GM12878 (cell line): ENCODE data around the gene MAP7D2. TPM values are rescaled to one million over a fixed set of nuclear protein-coding genes. Genes with fewer than 3 reads are reported as not detected.

ENCODE experiments used
- ATAC-seq: fragments of 200-7000 bp; cut with Tn5 transposase; 3 replicates; pipeline ENCODE4 v1.9.1; 2020; ENCODE audit warnings: mild to moderate bottlenecking, moderate library complexity
- BruUV-seq: library from RNA; stranded (reverse); fragments of 400-500 nt; replicated peaks from 2 replicates; lab custom pipeline; 2021; lab: Mats Ljungman, UMichigan
- CTCF ChIA-PET: fragments of 300-600 bp; sonication (Branson Sonifier 250); formaldehyde crosslinking; extraction: SDS; loops from one replicate; lab custom pipeline; 2021; ENCODE audit warnings: inconsistent platforms; lab: Yijun Ruan, JAX
- POLR2A ChIA-PET: fragments of 350-600 bp; formaldehyde crosslinking; extraction: SDS; loops from one replicate; lab custom pipeline; 2021; ENCODE audit warnings: inconsistent platforms; lab: Charles Lee
- RAD21 ChIA-PET: fragments of 300-600 bp; sonication (Branson Sonifier 250); formaldehyde crosslinking; loops from one replicate; lab custom pipeline; 2023; ENCODE audit warnings: antibody characterized with exemption; ENCODE audit not compliant: unreplicated experiment; lab: Charles Lee
- SMC1A ChIA-PET: fragments of 300-600 bp; sonication (Branson Sonifier 250); formaldehyde crosslinking; loops from one replicate; lab custom pipeline; 2023; ENCODE audit not compliant: unreplicated experiment, uncharacterized antibody; lab: Charles Lee
- DNase-seq: peaks from one replicate; pipeline ENCODE4 v3.0.0-alpha.2; 2011; ENCODE audit warnings: low read depth, low spot score
- FAIRE-seq: peaks from 3 replicates; lab custom pipeline; 2011; peaks lifted over from hg19 to GRCh38; lab: Jason Lieb, UNC
- H2AFZ ChIP-seq: 2 replicates; pipeline ENCODE4 v1.6.0; 2011; ENCODE audit warnings: low read depth, low read length, control low read depth; ENCODE audit not compliant: control insufficient read depth
- H3K27ac ChIP-seq: 2 replicates; pipeline ENCODE4 v1.5.1; 2011; ENCODE audit warnings: control low read depth; ENCODE audit not compliant: control insufficient read depth, insufficient read depth
- H3K27me3 ChIP-seq, 2 experiments: replicated peaks in 1 of 2; 2 replicates each; pipeline versions ENCODE4 v1.6.0 to v1.6.1; 2011; ENCODE audit warnings: low read length in 1 of 2; ENCODE audit not compliant: control insufficient read depth in 2 of 2, insufficient read depth in 2 of 2
- H3K36me3 ChIP-seq, 2 experiments: 2 replicates each; pipeline ENCODE4 v1.5.1; 2011; ENCODE audit warnings: low read length in 1 of 2; ENCODE audit not compliant: control insufficient read depth in 2 of 2, insufficient read depth in 2 of 2
- H3K4me1 ChIP-seq: 2 replicates; pipeline ENCODE4 v1.6.1; 2011; ENCODE audit warnings: mild to moderate bottlenecking, low read length, moderate library complexity, mixed read lengths; ENCODE audit not compliant: control insufficient read depth, insufficient read depth
- H3K4me2 ChIP-seq: 2 replicates; pipeline ENCODE4 v1.6.0; 2011; ENCODE audit warnings: control low read depth; ENCODE audit not compliant: control insufficient read depth, insufficient read depth
- H3K4me3 ChIP-seq: fragments of 200-600 bp; sonication (generic); 2 replicates; pipeline ENCODE4 v1.5.1; 2016
- H3K79me2 ChIP-seq: 2 replicates; pipeline ENCODE4 v1.6.0; 2011; ENCODE audit warnings: low read length; ENCODE audit not compliant: control insufficient read depth, insufficient read depth
- H3K9ac ChIP-seq: 2 replicates; pipeline ENCODE4 v1.8.0; 2011; ENCODE audit warnings: low read length, control low read depth, mixed read lengths; ENCODE audit not compliant: control insufficient read depth, insufficient read depth
- H3K9me3 ChIP-seq: replicated peaks from 3 replicates; pipeline ENCODE4 v1.5.1; 2011; ENCODE audit warnings: mild to moderate bottlenecking, low read length; ENCODE audit not compliant: control insufficient read depth, insufficient read depth
- H4K20me1 ChIP-seq: 2 replicates; pipeline ENCODE4 v1.6.0; 2011; ENCODE audit not compliant: control insufficient read depth, insufficient read depth
- ETV6 ChIP-seq, 2 experiments: fragments of 450-650 bp in 1 of 2; IDR thresholded peaks in 1 of 2; conservative IDR thresholded peaks in 1 of 2; 2 replicates each; pipeline ENCODE4 v1.6.1; 2014; ENCODE audit warnings: antibody characterized with exemption in 1 of 2, borderline replicate concordance in 1 of 2, low read depth in 1 of 2, mild to moderate bottlenecking in 1 of 2, moderate library complexity in 1 of 2
- IRF4 ChIP-seq: IDR thresholded peaks from 2 replicates; pipeline ENCODE4 v1.6.1; 2011; ENCODE audit warnings: low read depth, low read length
- JUNB ChIP-seq: IDR thresholded peaks from 2 replicates; pipeline ENCODE4 v1.6.1; 2016; ENCODE audit warnings: antibody characterized with exemption, mild to moderate bottlenecking
- LARP7 ChIP-seq: fragments of 450-650 bp; IDR thresholded peaks from 2 replicates; pipeline ENCODE4 v1.6.1; 2017; ENCODE audit warnings: mild to moderate bottlenecking
- MEF2A ChIP-seq: IDR thresholded peaks from 2 replicates; pipeline ENCODE4 v1.6.1; 2011; ENCODE audit warnings: low read depth, mild to moderate bottlenecking, low read length, moderate library complexity; ENCODE audit not compliant: insufficient read depth
- NFXL1 ChIP-seq: fragments of 450-650 bp; IDR thresholded peaks from 2 replicates; pipeline ENCODE4 v1.6.1; 2017; ENCODE audit warnings: antibody characterized with exemption, mild to moderate bottlenecking, borderline replicate concordance
- PAX5 ChIP-seq: IDR thresholded peaks from 2 replicates; pipeline ENCODE4 v1.6.1; 2011; ENCODE audit warnings: low read depth, low read length, borderline replicate concordance
- POLR2AphosphoS5 ChIP-seq: IDR thresholded peaks from 2 replicates; pipeline ENCODE4 v1.6.1; 2011; ENCODE audit warnings: mild to moderate bottlenecking, low read length, inconsistent platforms
- RB1 ChIP-seq: fragments of 450-650 bp; formaldehyde crosslinking; IDR thresholded peaks from 2 replicates; pipeline ENCODE4 v1.6.1; 2017; ENCODE audit warnings: mild to moderate bottlenecking, borderline replicate concordance
- RFX5 ChIP-seq: IDR thresholded peaks from 2 replicates; pipeline ENCODE4 v1.6.1; 2011; ENCODE audit warnings: low read depth, low read length, improper control_type of control experiment
- TAF1 ChIP-seq: IDR thresholded peaks from 2 replicates; pipeline ENCODE4 v1.6.1; 2011; ENCODE audit warnings: mild to moderate bottlenecking, low read depth, low read length, borderline replicate concordance
- WRNIP1 ChIP-seq: IDR thresholded peaks from 2 replicates; pipeline ENCODE4 v1.6.1; 2011; ENCODE audit warnings: low read depth, low read length, improper control_type of control experiment, borderline replicate concordance
- WGBS: methylation state at CpG from one replicate; pipeline ENCODE4 v1.1.6; 2016; ENCODE audit warnings: low lambda C conversion rate; ENCODE audit not compliant: insufficient replicate concordance, insufficient coverage; ENCODE audit errors: missing lambda C conversion rate; 5-methylcytosine and 5-hydroxymethylcytosine counted together
- in situ Hi-C: fragments of 300-500 bp; cut with MboI; formaldehyde crosslinking; loops from 9 replicates; pipeline ENCODE4 v1.14.3; 2018; ENCODE audit warnings: mixed read lengths
- intact Hi-C: fragments of 100-400 bp; cut with micrococcal nuclease; formaldehyde crosslinking; loops from one replicate; pipeline ENCODE4 v1.14.2; 2022; ENCODE audit not compliant: unreplicated experiment
- polyA plus RNA-seq, 11 experiments: library from polyadenylated mRNA; depleted of rRNA in 4 of 11; unstranded in 6 of 11; stranded (reverse) in 5 of 11; fragments of >200 nt; fragmentation: Nextera tagmentation in 4 of 11; fragmentation: Illumina TruSeq in 1 of 11; extraction: Ambion mirVana in 4 of 11; extraction: Trizol in 1 of 11; gene quantifications; 1 replicate in 1 of 11; 2 replicates in 10 of 11; pipeline versions ENCODE4 v1.2.1 to v1.2.3, GENCODE V29; 2011 to 2016; ENCODE audit warnings: inconsistent platforms in 2 of 11, missing spikeins in 2 of 11, low read depth in 1 of 11
- total RNA-seq, 4 experiments: library from RNA; depleted of rRNA in 3 of 4; stranded (reverse); fragments of >200 nt in 3 of 4; fragmentation: Illumina TruSeq in 1 of 4; extraction: Trizol in 1 of 4; gene quantifications; 2 replicates each; pipeline versions ENCODE4 v1.2.1 to v1.2.3, GENCODE V29; 2013 to 2021
- TF ChIP-seq, protein P1 (sequence below): fragments of 450-650 bp; IDR thresholded peaks from 2 replicates; pipeline ENCODE4 v1.6.1; 2017; ENCODE audit warnings: antibody characterized with exemption, mild to moderate bottlenecking, moderate library complexity
- TF ChIP-seq, protein P2 (sequence below): IDR thresholded peaks from 2 replicates; pipeline ENCODE4 v1.6.1; 2012; ENCODE audit warnings: low read depth, low read length, improper control_type of control experiment
- TF ChIP-seq, protein P3 (sequence below): IDR thresholded peaks from 2 replicates; pipeline ENCODE4 v1.6.1; 2012; ENCODE audit warnings: low read depth, low read length, improper control_type of control experiment
- TF ChIP-seq, protein P4 (sequence below): IDR thresholded peaks from 2 replicates; pipeline ENCODE4 v1.6.1; 2012; ENCODE audit warnings: low read length, inconsistent platforms

Gene MAP7D2
- total and polyA plus RNA-seq, 10 of the 15 experiments (the other 5 are each of a cell fraction or from before 2014, with no cell fraction given), result 0.06 to 18.4 (median 0.22) TPM

DNA sequence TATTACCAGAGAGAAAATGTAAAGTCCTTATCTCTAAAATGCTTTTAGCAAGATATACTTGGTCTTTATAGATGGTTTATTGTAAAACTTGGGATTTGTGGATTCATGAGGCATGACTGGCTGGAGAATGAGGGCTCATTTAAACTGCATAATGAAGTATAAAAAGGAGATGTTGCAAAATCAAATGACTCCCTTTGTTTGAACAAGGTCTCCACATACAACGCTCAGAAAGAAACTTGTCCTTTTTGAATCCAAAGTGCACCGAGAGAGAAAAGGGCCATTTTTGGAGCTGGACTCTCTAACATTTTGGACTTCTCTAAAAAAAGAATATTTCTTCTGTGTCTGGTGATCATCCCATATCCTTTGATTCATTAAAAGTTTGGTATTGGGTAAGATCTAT lies 32.6 kb upstream of the MAP7D2 start (continued):
- TF ChIP-seq, protein P1, sequence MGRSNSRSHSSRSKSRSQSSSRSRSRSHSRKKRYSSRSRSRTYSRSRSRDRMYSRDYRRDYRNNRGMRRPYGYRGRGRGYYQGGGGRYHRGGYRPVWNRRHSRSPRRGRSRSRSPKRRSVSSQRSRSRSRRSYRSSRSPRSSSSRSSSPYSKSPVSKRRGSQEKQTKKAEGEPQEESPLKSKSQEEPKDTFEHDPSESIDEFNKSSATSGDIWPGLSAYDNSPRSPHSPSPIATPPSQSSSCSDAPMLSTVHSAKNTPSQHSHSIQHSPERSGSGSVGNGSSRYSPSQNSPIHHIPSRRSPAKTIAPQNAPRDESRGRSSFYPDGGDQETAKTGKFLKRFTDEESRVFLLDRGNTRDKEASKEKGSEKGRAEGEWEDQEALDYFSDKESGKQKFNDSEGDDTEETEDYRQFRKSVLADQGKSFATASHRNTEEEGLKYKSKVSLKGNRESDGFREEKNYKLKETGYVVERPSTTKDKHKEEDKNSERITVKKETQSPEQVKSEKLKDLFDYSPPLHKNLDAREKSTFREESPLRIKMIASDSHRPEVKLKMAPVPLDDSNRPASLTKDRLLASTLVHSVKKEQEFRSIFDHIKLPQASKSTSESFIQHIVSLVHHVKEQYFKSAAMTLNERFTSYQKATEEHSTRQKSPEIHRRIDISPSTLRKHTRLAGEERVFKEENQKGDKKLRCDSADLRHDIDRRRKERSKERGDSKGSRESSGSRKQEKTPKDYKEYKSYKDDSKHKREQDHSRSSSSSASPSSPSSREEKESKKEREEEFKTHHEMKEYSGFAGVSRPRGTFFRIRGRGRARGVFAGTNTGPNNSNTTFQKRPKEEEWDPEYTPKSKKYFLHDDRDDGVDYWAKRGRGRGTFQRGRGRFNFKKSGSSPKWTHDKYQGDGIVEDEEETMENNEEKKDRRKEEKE, result no peak
- TF ChIP-seq RB1 (no peak), POLR2AphosphoS5 (no peak), LARP7 (no peak), JUNB (no peak)

DNA sequence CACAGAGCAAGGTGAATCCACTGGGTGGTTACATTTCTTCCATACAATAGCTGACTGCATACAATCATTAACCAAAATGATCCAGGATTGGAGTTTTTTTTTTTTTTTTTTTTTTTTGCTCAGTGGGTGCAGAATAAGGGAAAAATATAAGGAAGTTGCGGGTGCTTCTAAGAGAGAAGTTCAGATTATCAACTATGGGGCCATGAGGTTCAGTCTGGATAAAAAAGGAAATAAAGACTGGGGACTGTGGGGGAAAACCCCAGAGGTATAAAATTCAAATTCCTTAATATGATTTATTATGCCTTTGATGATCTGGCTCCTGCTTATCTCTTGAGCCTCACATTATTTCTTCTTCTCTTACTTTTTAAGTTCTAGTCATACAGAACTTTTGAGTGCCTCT lies 30.9 kb upstream of the MAP7D2 start:
- 43% methylated on average over 1 of the region's 1 CpG for WGBS
- no peak overlapping the region for H3K4me3 ChIP-seq
- H3K4me1 ChIP-seq, result no peaks in the 10 kb centered on the region
- no TSS peak for BruUV-seq
- no peaks in the 10 kb centered on the region for H4K20me1 ChIP-seq
- no peak for ATAC-seq
- no peak overlapping the region for H2AFZ ChIP-seq
- no peaks in the 10 kb centered on the region for H3K36me3 ChIP-seq
- H3K27ac ChIP-seq, result no peak overlapping the region
- RAD21 ChIA-PET, result no interaction called here
- in situ Hi-C loops (no loop called here), intact Hi-C loops (no loop called here)
- SMC1A ChIA-PET, result interaction anchor here (0.7 kb wide), 1 partner anchor 1491 kb away, joined by 3 read pairs; no protein-coding TSS in a partner anchor
- CTCF ChIA-PET, result no interaction called here
- TF ChIP-seq MEF2A, result no peak
- no peak for TF ChIP-seq PAX5
- no peak for TF ChIP-seq ETV6 (conservative IDR thresholded peaks at IDR 0.05 in 1 of 2, IDR thresholded peaks at IDR 0.05 in 1 of 2; ENCODE audit: borderline replicate concordance in 1 of 2, low read depth in 1 of 2)
- TF ChIP-seq WRNIP1, result no peak
- no peak for TF ChIP-seq NFXL1
- TF ChIP-seq, protein P2, sequence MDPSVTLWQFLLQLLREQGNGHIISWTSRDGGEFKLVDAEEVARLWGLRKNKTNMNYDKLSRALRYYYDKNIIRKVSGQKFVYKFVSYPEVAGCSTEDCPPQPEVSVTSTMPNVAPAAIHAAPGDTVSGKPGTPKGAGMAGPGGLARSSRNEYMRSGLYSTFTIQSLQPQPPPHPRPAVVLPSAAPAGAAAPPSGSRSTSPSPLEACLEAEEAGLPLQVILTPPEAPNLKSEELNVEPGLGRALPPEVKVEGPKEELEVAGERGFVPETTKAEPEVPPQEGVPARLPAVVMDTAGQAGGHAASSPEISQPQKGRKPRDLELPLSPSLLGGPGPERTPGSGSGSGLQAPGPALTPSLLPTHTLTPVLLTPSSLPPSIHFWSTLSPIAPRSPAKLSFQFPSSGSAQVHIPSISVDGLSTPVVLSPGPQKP, result no peak
- TF ChIP-seq, protein P3, sequence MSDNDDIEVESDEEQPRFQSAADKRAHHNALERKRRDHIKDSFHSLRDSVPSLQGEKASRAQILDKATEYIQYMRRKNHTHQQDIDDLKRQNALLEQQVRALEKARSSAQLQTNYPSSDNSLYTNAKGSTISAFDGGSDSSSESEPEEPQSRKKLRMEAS, result no peak
- TF ChIP-seq TAF1, result no peak
- TF ChIP-seq RFX5, result no peak
- TF ChIP-seq, protein P4, sequence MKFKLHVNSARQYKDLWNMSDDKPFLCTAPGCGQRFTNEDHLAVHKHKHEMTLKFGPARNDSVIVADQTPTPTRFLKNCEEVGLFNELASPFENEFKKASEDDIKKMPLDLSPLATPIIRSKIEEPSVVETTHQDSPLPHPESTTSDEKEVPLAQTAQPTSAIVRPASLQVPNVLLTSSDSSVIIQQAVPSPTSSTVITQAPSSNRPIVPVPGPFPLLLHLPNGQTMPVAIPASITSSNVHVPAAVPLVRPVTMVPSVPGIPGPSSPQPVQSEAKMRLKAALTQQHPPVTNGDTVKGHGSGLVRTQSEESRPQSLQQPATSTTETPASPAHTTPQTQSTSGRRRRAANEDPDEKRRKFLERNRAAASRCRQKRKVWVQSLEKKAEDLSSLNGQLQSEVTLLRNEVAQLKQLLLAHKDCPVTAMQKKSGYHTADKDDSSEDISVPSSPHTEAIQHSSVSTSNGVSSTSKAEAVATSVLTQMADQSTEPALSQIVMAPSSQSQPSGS, result no peak
- TF ChIP-seq IRF4, result no peak
- no peak overlapping the region for H3K4me2 ChIP-seq
- no peak for FAIRE-seq
- no peaks in the 10 kb centered on the region for H3K9me3 ChIP-seq
- POLR2A ChIA-PET, result no interaction called here
- no peaks in the 10 kb centered on the region for H3K79me2 ChIP-seq
- no peak for DNase-seq
- no peaks in the 10 kb centered on the region for H3K27me3 ChIP-seq
- no peak overlapping the region for H3K9ac ChIP-seq
